HepG2 (cell line): ENCODE data around the gene TMEM9. TPM values are rescaled to one million over a fixed set of nuclear protein-coding genes. Genes with fewer than 3 reads are reported as not detected.
A peak's percentile ranks its signal among the peaks of the same experiment; 100 is the strongest.

Experiments
- ATAC-seq: fragments of 200-7000 bp; cut with Tn5 transposase; 3 replicates; pipeline ENCODE4 v1.9.1; 2020; ENCODE audit warnings: mild to moderate bottlenecking, moderate library complexity
- BruUV-seq: library from RNA; stranded (reverse); fragments of 400-500 nt; replicated peaks from 2 replicates; lab custom pipeline; 2021; lab: Mats Ljungman, UMichigan
- CTCF ChIA-PET: fragments of 300-600 bp; formaldehyde crosslinking; extraction: SDS; loops from one replicate; lab custom pipeline; 2021; ENCODE audit warnings: low total read pairs, inconsistent platforms, low intra/inter-chr PET ratio; lab: Yijun Ruan, JAX
- POLR2A ChIA-PET: fragments of 350-600 bp; sonication (Branson Sonifier 250); formaldehyde crosslinking; loops from one replicate; lab custom pipeline; 2020; ENCODE audit warnings: antibody characterized with exemption, inconsistent platforms; lab: Yijun Ruan, JAX
- DNase-seq: peaks from one replicate; pipeline ENCODE4 v3.0.0-alpha.2; 2015; ENCODE audit warnings: low spot score
- FAIRE-seq: peaks from 3 replicates; lab custom pipeline; 2011; peaks lifted over from hg19 to GRCh38; lab: Jason Lieb, UNC
- H2AFZ ChIP-seq: one replicate; pipeline ENCODE4 v1.6.1; 2011; ENCODE audit warnings: low read length, inconsistent platforms
- H3K27ac ChIP-seq: fragments of 300-600 bp; 3 replicates; pipeline ENCODE4 v1.8.0; 2011; ENCODE audit warnings: mixed run types, mild to moderate bottlenecking, mixed read lengths, low read length, inconsistent platforms; ENCODE audit not compliant: insufficient read depth; ENCODE audit errors: extremely low read length
- H3K27me3 ChIP-seq, 2 experiments: fragments of 200-600 bp in 1 of 2; 2 replicates in 1 of 2; 3 replicates in 1 of 2; pipeline versions ENCODE4 v1.6.0 to v1.8.0; 2011; ENCODE audit warnings: low read length in 2 of 2, mild to moderate bottlenecking in 2 of 2, moderate library complexity in 2 of 2, inconsistent platforms in 1 of 2; ENCODE audit not compliant: insufficient read depth in 2 of 2, control insufficient read depth in 1 of 2
- H3K36me3 ChIP-seq, 2 experiments: fragments of 200-600 bp in 1 of 2; replicated peaks in 1 of 2; 2 replicates in 1 of 2; 3 replicates in 1 of 2; pipeline versions ENCODE4 v1.5.1 to v1.8.0; 2011; ENCODE audit warnings: low read length in 2 of 2, inconsistent platforms in 1 of 2; ENCODE audit not compliant: insufficient read depth in 2 of 2, control insufficient read depth in 1 of 2
- H3K4me1 ChIP-seq: 2 replicates; pipeline ENCODE4 v1.5.1; 2012; ENCODE audit warnings: low read length, inconsistent platforms; ENCODE audit not compliant: insufficient read depth
- H3K4me2 ChIP-seq: 2 replicates; pipeline ENCODE4 v1.6.0; 2011; ENCODE audit warnings: low read depth, low read length, inconsistent platforms
- H3K4me3 ChIP-seq, 3 experiments: fragments of 200-600 bp in 1 of 3; sonication (generic), shearing (Covaris generic) in 1 of 3; replicated peaks in 1 of 3; 2 replicates each; pipeline ENCODE4 v1.5.1; 2011 to 2016; ENCODE audit warnings: low read length in 3 of 3, inconsistent platforms in 2 of 3, low read depth in 2 of 3, mild to moderate bottlenecking in 2 of 3, control low read depth in 1 of 3, mixed read lengths in 1 of 3; ENCODE audit not compliant: insufficient read depth in 1 of 3
- H3K79me2 ChIP-seq: one replicate; pipeline ENCODE4 v1.6.1; 2011; ENCODE audit warnings: low read length, inconsistent platforms; ENCODE audit not compliant: insufficient read depth
- H3K9ac ChIP-seq: 2 replicates; pipeline ENCODE4 v1.6.0; 2011; ENCODE audit warnings: mild to moderate bottlenecking, low read depth, low read length, inconsistent platforms; ENCODE audit not compliant: insufficient read depth
- H3K9me3 ChIP-seq: 2 replicates; pipeline ENCODE4 v1.5.1; 2012; ENCODE audit warnings: mild to moderate bottlenecking, low read length
- H4K20me1 ChIP-seq: 2 replicates; pipeline ENCODE4 v1.6.0; 2011; ENCODE audit warnings: inconsistent platforms, mild to moderate bottlenecking, low read length, moderate library complexity; ENCODE audit not compliant: insufficient read depth
- KDM4B ChIP-seq: sonication (generic); formaldehyde crosslinking; IDR thresholded peaks from 2 replicates; pipeline ENCODE4 v1.4.0; 2020; ENCODE audit warnings: missing genetic modification reagents
- ZBTB33 ChIP-seq: sonication (generic); formaldehyde crosslinking; IDR thresholded peaks from 2 replicates; pipeline ENCODE4 v1.4.0; 2020; ENCODE audit warnings: missing genetic modification reagents
- ZNF230 ChIP-seq: sonication (generic); formaldehyde crosslinking; IDR thresholded peaks from 2 replicates; pipeline ENCODE4 v1.4.0; 2020; ENCODE audit warnings: mild to moderate bottlenecking, missing genetic modification reagents
- ZNF547 ChIP-seq: sonication (generic); formaldehyde crosslinking; IDR thresholded peaks from 2 replicates; pipeline ENCODE4 v1.5.1; 2020; ENCODE audit warnings: mild to moderate bottlenecking, missing genetic modification reagents
- WGBS: methylation state at CpG from one replicate; pipeline ENCODE4 v1.1.6; 2017; ENCODE audit warnings: low lambda C conversion rate; 5-methylcytosine and 5-hydroxymethylcytosine counted together
- in situ Hi-C: cut with HindIII; loops from 2 replicates; pipeline ENCODE4 v1.10.0; 2017; ENCODE audit warnings: low pct_unique_long_range_greater_than_20kb; ENCODE audit not compliant: extremely low pct_ligation_motif_present
- intact Hi-C: fragments of 100-400 bp; cut with micrococcal nuclease; formaldehyde crosslinking; loops from one replicate; pipeline ENCODE4 v1.10.0; 2022; ENCODE audit not compliant: unreplicated experiment
- polyA plus RNA-seq, 8 experiments: library from polyadenylated mRNA; depleted of rRNA in 3 of 8; stranded (reverse) in 7 of 8; unstranded in 1 of 8; fragments of >200 nt; fragmentation: Illumina TruSeq in 4 of 8; extraction: Trizol in 4 of 8; gene quantifications; 2 replicates each; pipeline versions ENCODE4 v1.2.1 to v1.2.3, GENCODE V29; 2011 to 2016; ENCODE audit warnings: low read depth in 4 of 8, missing spikeins in 1 of 8, mixed read lengths in 1 of 8; ENCODE audit not compliant: insufficient read depth in 1 of 8
- total RNA-seq, 5 experiments: library from RNA; depleted of rRNA; stranded (reverse); fragments of >200 nt; fragmentation: Illumina TruSeq; extraction: Trizol; gene quantifications; 2 replicates each; pipeline ENCODE4 v1.2.3, GENCODE V29; 2016; ENCODE audit warnings: low read depth in 1 of 5
- TF ChIP-seq, protein P1 (sequence below): sonication (generic); formaldehyde crosslinking; IDR thresholded peaks from 2 replicates; pipeline ENCODE4 v1.8.0; 2023; ENCODE audit warnings: mild to moderate bottlenecking, missing genetic modification reagents

TMEM9 gene
- total and polyA plus RNA-seq, 2 of the 13 experiments (the other 11 are each of a cell fraction or from before 2014, with no cell fraction given) = 60.9 to 102 TPM

DNA sequence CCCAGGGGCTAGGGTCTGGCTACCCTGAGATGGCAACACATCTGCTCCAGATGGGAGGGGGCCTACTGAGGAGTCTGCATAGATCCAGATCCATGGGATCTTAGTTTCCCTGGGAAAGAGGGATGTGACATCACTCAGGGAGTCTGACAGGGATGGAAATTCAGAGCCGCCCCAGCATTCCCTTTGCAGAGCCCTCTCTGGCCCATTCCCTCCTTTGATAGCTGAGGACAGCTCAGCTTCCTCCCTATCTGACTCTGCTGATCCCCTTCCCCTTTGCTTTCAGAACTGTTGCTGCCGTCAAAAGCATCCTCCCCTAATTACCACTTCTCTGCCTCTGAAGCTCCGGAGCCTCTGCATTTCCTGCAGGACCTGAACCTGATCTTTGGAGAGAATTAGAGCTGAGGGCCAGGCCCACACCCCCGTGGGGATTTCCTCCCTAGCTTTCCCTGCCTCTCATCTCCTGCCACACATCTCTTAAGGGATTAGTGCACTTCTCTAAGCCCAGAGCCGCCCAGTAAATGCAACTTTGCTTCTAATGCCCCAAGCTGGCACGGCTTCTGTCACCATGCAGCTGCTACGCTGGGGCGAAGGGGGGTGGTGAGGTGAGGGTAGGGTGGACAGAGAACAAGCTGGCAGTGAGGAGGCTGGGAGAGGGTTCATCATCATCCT, 17.8 kb downstream of the TMEM9 start:
- H3K27me3 ChIP-seq = no peaks in the 10 kb centered on the region
- BruUV-seq = no TSS peak
- H3K9me3 ChIP-seq = no peaks in the 10 kb centered on the region
- no peak overlapping the region for H3K27ac ChIP-seq
- H3K36me3 ChIP-seq = peaks cover 12 to 60% of the 10 kb centered on the region in 2 experiments
- H3K79me2 ChIP-seq = no peaks in the 10 kb centered on the region
- ATAC-seq (no peak), DNase-seq (no peak), FAIRE-seq (no peak)
- POLR2A ChIA-PET = no interaction called here
- no peak overlapping the region for H3K4me2 ChIP-seq
- no peak overlapping the region for H2AFZ ChIP-seq
- no peaks in the 10 kb centered on the region for H3K4me1 ChIP-seq
- no peaks in the 10 kb centered on the region for H4K20me1 ChIP-seq
- in situ Hi-C loops = no loop called here
- CTCF ChIA-PET = no interaction called here
- intact Hi-C loops = no loop called here
- WGBS = 99% methylated on average over 7 of the region's 8 CpGs
- TF ChIP-seq, protein P1, sequence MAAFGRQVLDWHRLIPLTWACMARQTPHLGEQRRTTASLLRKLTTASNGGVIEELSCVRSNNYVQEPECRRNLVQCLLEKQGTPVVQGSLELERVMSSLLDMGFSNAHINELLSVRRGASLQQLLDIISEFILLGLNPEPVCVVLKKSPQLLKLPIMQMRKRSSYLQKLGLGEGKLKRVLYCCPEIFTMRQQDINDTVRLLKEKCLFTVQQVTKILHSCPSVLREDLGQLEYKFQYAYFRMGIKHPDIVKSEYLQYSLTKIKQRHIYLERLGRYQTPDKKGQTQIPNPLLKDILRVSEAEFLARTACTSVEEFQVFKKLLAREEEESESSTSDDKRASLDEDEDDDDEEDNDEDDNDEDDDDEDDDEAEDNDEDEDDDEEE (CRISPR knock-in tag) = no peak
- no peak for TF ChIP-seq KDM4B
- no peak for TF ChIP-seq ZNF230 (CRISPR knock-in tag)
- no peak overlapping the region for H3K4me3 ChIP-seq
- no peak overlapping the region for H3K9ac ChIP-seq

- WGBS = 82% methylated on average over 6 of the region's 6 CpGs
- H3K27me3 ChIP-seq = no peaks in the 10 kb centered on the region; a peak in 1 of 5 replicates
- BruUV-seq = no TSS peak
- H3K4me3 ChIP-seq = no peak overlapping the region
- H3K4me2 ChIP-seq = no peak overlapping the region
- POLR2A ChIA-PET = no interaction called here
- ATAC-seq (peak; percentile 57), DNase-seq (no peak)
- no peaks in the 10 kb centered on the region for H3K4me1 ChIP-seq
- peaks cover 9 to 40% of the 10 kb centered on the region in 2 experiments for H3K36me3 ChIP-seq
- no peaks in the 10 kb centered on the region for H3K79me2 ChIP-seq
- intact Hi-C loops = no loop called here
- H3K9me3 ChIP-seq = no peaks in the 10 kb centered on the region
- H4K20me1 ChIP-seq = no peaks in the 10 kb centered on the region
- CTCF ChIA-PET = no interaction called here
- no peak overlapping the region for H3K27ac ChIP-seq
- H2AFZ ChIP-seq = no peak overlapping the region
- TF ChIP-seq ZNF547 (CRISPR knock-in tag) = no peak
- 0 out of 2 replicates have a peak, but pooled peaks have one; percentile 41 for TF ChIP-seq ZBTB33 (CRISPR knock-in tag)
- TF ChIP-seq, all 625 proteins: peak for 1
- in situ Hi-C loops = no loop called here
- H3K9ac ChIP-seq = no peak overlapping the region
- no peak for FAIRE-seq
Measured at GRCh38 chr1:201134405-201134804, 19.9 kb downstream of the TMEM9 start.
